GM18861 (cell line): Measurements from ENCODE around the gene RASSF5.
A peak's percentile ranks its signal among the peaks of the same experiment; 100 is the strongest.
"Not testable (repeated sequence)": the region's sequence is repeated elsewhere in the genome, so short reads cannot be mapped to it uniquely, and the experiment has no call there.

ENCODE experiments used
- ATAC-seq: cut with Tn5 transposase; IDR thresholded peaks from one replicate; pipeline ENCODE4 v1.9.1; 2021; ENCODE audit not compliant: unreplicated experiment

The RASSF5 gene

GRCh38 chr1:206626396-206626795 lies 119.1 kb downstream of the RASSF5 start:
- not testable (repeated sequence) for ATAC-seq

- no peak for ATAC-seq
Measured at GRCh38 chr1:206628916-206629315, 121.6 kb downstream of the RASSF5 start.

- no peak for ATAC-seq
Measured at GRCh38 chr1:206631085-206631509, 123.8 kb downstream of the RASSF5 start.

- no peak for ATAC-seq
Measured at GRCh38 chr1:206633708-206634121, 126.4 kb downstream of the RASSF5 start.

- no peak for ATAC-seq
Measured at GRCh38 chr1:206634365-206635079, 127.2 kb downstream of the RASSF5 start.

GRCh38 chr1:206635080-206635977 lies 128.0 kb downstream of the RASSF5 start, which contains the start of gene DYRK3:
Gene DYRK3 (plus strand): TSS chr1:206635536. CDS start chr1:206635704, 168 bp downstream.
- ATAC-seq: peak; percentile 79

- ATAC-seq: no peak
Measured at GRCh38 chr1:206635978-206636345, 128.6 kb downstream of the RASSF5 start.

- no peak for ATAC-seq
Measured at GRCh38 chr1:206636671-206637070, 129.3 kb downstream of the RASSF5 start.

- no peak for ATAC-seq
Measured at GRCh38 chr1:206637605-206638004, 130.3 kb downstream of the RASSF5 start.
